ENCODE data around the gene DCTN1. TPM values are rescaled to one million over a fixed set of nuclear protein-coding genes. Genes with fewer than 3 reads are reported as not detected.

Gene DCTN1
- total and polyA plus RNA-seq, 2 donors (not counting 3 experiments of a cell fraction or from before 2014, with no cell fraction given), result 130 to 170 TPM

- peaks cover 16 to 75% of the 10 kb centered on the region in 2 experiments for H3K36me3 ChIP-seq (ENCODE audit: control insufficient read depth in 2 of 2, extremely low read depth in 1 of 2, insufficient read depth in 2 of 2, low read length in 2 of 2)
- FAIRE-seq (no peak), DNase-seq (ENCODE audit: low read depth, low spot score) (no peak)
- TF ChIP-seq POLR2A (IDR thresholded peaks at IDR 0.05; ENCODE audit: low read depth, low read length), result no peak
- TF ChIP-seq FOS (IDR thresholded peaks at IDR 0.05; ENCODE audit: borderline replicate concordance, insufficient read depth, low read length), result no peak
- TF ChIP-seq EZH2 (IDR thresholded peaks at IDR 0.05; ENCODE audit: borderline replicate concordance, low read depth, low read length, severe bottlenecking), result no peak
- no peak overlapping the region for H3K27ac ChIP-seq (ENCODE audit: insufficient read depth, low read depth, low read length)
- H3K9me1 ChIP-seq (replicated peaks; ENCODE audit: control insufficient read depth, extremely low read depth, insufficient read depth, low read length), result no peaks in the 10 kb centered on the region
- no peaks in the 10 kb centered on the region for H4K20me1 ChIP-seq (replicated peaks; ENCODE audit: control insufficient read depth, extremely low read depth, insufficient read depth, low read length)
- H3K4me2 ChIP-seq (ENCODE audit: insufficient read depth, low read length), result no peak overlapping the region
- POLR2A ChIA-PET, result no interaction called here
- intact Hi-C loops (cut with micrococcal nuclease) (no loop called here), dilution Hi-C loops (cut with MboI; ENCODE audit: extremely low pct_ligation_motif_present, low sequenced_read_pairs) (no loop called here)
- no peak overlapping the region for H2AFZ ChIP-seq (ENCODE audit: low read depth, low read length)
- H3K9me3 ChIP-seq (replicated peaks; ENCODE audit: control insufficient read depth, insufficient read depth, low read length), result no peaks in the 10 kb centered on the region
- no peaks in the 10 kb centered on the region for H3K79me2 ChIP-seq (ENCODE audit: control insufficient read depth, insufficient read depth, low read length)
- no peak overlapping the region for H3K9ac ChIP-seq (replicated peaks; ENCODE audit: extremely low read depth, insufficient read depth, low read length)
- H3K27me3 ChIP-seq (ENCODE audit: control insufficient read depth in 2 of 2, insufficient read depth in 2 of 2, low read length in 2 of 2), result no peaks in the 10 kb centered on the region
- no peaks in the 10 kb centered on the region for H3K4me1 ChIP-seq (ENCODE audit: control insufficient read depth, extremely low read depth, insufficient read depth, low read length)
- CTCF ChIA-PET, result interaction anchor here (1.2 kb wide), 1 partner anchor 34 kb away, joined by 4 read pairs; no protein-coding TSS in a partner anchor
- H3K4me3 ChIP-seq (replicated peaks in 1 of 3; ENCODE audit: insufficient read depth in 1 of 3, low read depth in 1 of 3, low read length in 3 of 3), result no peak overlapping the region
- no TSS peak for BruUV-seq (replicated peaks)
Observed at GRCh38 chr2:74368499-74368898, 11.6 kb downstream of the DCTN1 start.

GRCh38 chr2:74367789-74368188 is 12.3 kb downstream of the DCTN1 start:
- no peaks in the 10 kb centered on the region for H3K79me2 ChIP-seq (ENCODE audit: control insufficient read depth, insufficient read depth, low read length)
- peaks cover 17 to 82% of the 10 kb centered on the region in 2 experiments for H3K36me3 ChIP-seq (ENCODE audit: control insufficient read depth in 2 of 2, extremely low read depth in 1 of 2, insufficient read depth in 2 of 2, low read length in 2 of 2)
- TF ChIP-seq POLR2AphosphoS5 (IDR thresholded peaks at IDR 0.05; ENCODE audit: insufficient read depth, low read depth, low read length), result no peak
- TF ChIP-seq POLR2A (IDR thresholded peaks at IDR 0.05; ENCODE audit: low read depth, low read length), result no peak
- no TSS peak for BruUV-seq (replicated peaks)
- no peak overlapping the region for H2AFZ ChIP-seq (ENCODE audit: low read depth, low read length)
- ChIA-PET CTCF (interaction anchor here (0.5 to 1.3 kb wide), 2 partner anchors 26 to 33 kb away, joined by 3 read pairs; no protein-coding TSS in a partner anchor), POLR2A (no interaction called here)
- no peaks in the 10 kb centered on the region for H3K9me1 ChIP-seq (replicated peaks; ENCODE audit: control insufficient read depth, extremely low read depth, insufficient read depth, low read length)
- FAIRE-seq (no peak), DNase-seq (ENCODE audit: low read depth, low spot score) (no peak)
- H3K4me2 ChIP-seq (ENCODE audit: insufficient read depth, low read length), result no peak overlapping the region
- no peaks in the 10 kb centered on the region for H3K9me3 ChIP-seq (replicated peaks; ENCODE audit: control insufficient read depth, insufficient read depth, low read length)
- no peak overlapping the region for H3K4me3 ChIP-seq (replicated peaks in 1 of 3; ENCODE audit: insufficient read depth in 1 of 3, low read depth in 1 of 3, low read length in 3 of 3)
- H3K4me1 ChIP-seq (ENCODE audit: control insufficient read depth, extremely low read depth, insufficient read depth, low read length), result no peaks in the 10 kb centered on the region
- dilution Hi-C loops (cut with MboI; ENCODE audit: extremely low pct_ligation_motif_present, low sequenced_read_pairs) (no loop called here), intact Hi-C loops (cut with micrococcal nuclease) (no loop called here)
- no peaks in the 10 kb centered on the region for H4K20me1 ChIP-seq (replicated peaks; ENCODE audit: control insufficient read depth, extremely low read depth, insufficient read depth, low read length)
- no peak overlapping the region for H3K9ac ChIP-seq (replicated peaks; ENCODE audit: extremely low read depth, insufficient read depth, low read length)
- no peaks in the 10 kb centered on the region for H3K27me3 ChIP-seq (ENCODE audit: control insufficient read depth in 2 of 2, insufficient read depth in 2 of 2, low read length in 2 of 2)
- no peak overlapping the region for H3K27ac ChIP-seq (ENCODE audit: insufficient read depth, low read depth, low read length)
